B cell (primary cell): Measurements from ENCODE around the gene CCNI.

ENCODE experiments used
- CTCF ChIP-seq: fragments of 200-600 bp; IDR thresholded peaks from one replicate; pipeline ENCODE4 v1.8.0; 2022; ENCODE audit warnings: antibody characterized with exemption, mild to moderate bottlenecking
- EZH2 ChIP-seq: IDR thresholded peaks from 2 replicates; pipeline ENCODE4 v1.6.1; 2012; ENCODE audit warnings: borderline replicate concordance, low read depth, mild to moderate bottlenecking, moderate library complexity, low read length; ENCODE audit not compliant: insufficient read depth, poor library complexity, severe bottlenecking

GRCh38 chr4:77078401-77078800 is 2.6 kb upstream of the CCNI start:
- TF ChIP-seq CTCF (no peak), EZH2 (no peak)
